NCI-H2029 (cell line): ENCODE measurements around the gene RALB.

Source experiments
- DNase-seq: peaks from one replicate; lab custom pipeline; 2025; lab: John Stamatoyannopoulos, UW

Gene RALB

GRCh38 chr2:120343100-120343432 lies 90.4 kb downstream of the RALB start:
- DNase-seq, result no peak

GRCh38 chr2:120343433-120344105 lies 90.9 kb downstream of the RALB start:
- peak; percentile 48 for DNase-seq
